ENCODE data around the gene C10orf71.

C10orf71 gene

DNA sequence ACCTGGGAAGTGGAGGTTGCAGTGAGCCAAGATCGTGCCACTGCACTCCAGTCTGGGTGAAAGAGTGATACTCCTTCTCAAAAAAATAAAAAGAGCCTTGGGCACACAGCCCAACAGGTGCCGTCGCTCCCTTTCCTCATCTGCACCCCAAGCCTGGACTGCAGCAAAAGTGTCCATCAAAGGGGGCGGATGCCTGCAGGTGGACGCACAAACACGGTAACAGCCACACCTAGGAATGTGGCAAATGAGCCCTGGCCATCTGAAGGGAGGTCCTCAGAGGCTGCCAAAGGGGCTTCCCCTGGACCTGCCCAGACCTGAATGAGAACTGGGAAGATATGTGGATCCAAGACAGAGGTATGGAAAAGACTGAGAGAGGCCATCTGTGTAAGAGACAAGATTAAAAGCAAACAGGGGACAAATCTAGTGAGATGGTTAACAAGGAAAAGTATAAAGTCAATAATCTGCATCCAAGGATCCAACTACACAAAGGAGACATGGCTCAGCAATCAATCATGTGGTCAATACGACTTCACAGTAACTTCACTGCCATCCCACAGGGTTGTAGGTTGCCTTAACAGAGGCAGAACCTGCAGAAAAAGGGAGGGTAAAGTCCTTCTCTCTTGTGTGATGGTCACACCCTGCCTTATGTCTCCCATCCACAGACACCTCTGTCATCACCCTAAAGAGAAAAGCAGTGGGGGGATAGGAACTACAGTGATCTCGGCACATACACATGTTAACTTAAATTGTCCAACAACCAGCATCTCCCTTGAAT is 71.5 kb downstream of the C10orf71 start:
- TF ChIP-seq, protein P1, sequence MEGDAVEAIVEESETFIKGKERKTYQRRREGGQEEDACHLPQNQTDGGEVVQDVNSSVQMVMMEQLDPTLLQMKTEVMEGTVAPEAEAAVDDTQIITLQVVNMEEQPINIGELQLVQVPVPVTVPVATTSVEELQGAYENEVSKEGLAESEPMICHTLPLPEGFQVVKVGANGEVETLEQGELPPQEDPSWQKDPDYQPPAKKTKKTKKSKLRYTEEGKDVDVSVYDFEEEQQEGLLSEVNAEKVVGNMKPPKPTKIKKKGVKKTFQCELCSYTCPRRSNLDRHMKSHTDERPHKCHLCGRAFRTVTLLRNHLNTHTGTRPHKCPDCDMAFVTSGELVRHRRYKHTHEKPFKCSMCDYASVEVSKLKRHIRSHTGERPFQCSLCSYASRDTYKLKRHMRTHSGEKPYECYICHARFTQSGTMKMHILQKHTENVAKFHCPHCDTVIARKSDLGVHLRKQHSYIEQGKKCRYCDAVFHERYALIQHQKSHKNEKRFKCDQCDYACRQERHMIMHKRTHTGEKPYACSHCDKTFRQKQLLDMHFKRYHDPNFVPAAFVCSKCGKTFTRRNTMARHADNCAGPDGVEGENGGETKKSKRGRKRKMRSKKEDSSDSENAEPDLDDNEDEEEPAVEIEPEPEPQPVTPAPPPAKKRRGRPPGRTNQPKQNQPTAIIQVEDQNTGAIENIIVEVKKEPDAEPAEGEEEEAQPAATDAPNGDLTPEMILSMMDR (IDR thresholded peaks at IDR 0.05; ENCODE audit: low read depth, low read length, missing control alignments), result no peak
- DNase-seq (ENCODE audit: low read depth), result no peak
- no peak overlapping the region for H3K4me3 ChIP-seq (ENCODE audit: low read depth, low read length)
- in situ Hi-C loops (cut with HindIII; ENCODE audit: low sequenced_read_pairs), result no loop called here

DNA sequence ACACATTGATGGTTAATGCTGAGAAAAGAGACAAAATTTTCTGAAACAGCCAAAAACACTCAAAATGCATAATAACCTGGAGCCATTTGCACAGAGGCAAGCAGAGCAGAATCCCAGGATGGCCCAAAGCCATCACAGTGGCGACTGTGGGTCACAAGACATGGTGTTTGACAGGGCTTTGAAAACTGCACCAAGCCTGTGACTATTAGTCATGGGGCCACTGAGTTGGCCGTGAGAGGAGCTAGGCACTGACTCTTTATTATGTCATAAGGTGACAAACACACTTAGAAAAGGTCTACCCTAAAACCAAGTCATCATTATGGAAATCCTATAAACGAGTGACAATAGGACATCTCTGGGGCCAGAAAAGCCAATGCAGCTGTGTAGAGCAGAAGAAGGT is 73.0 kb downstream of the C10orf71 start:
- in situ Hi-C loops (cut with HindIII; ENCODE audit: low sequenced_read_pairs), result no loop called here
- no peak for DNase-seq (ENCODE audit: low read depth)
- no peak overlapping the region for H3K4me3 ChIP-seq (ENCODE audit: low read depth, low read length)
- TF ChIP-seq, protein P1 (IDR thresholded peaks at IDR 0.05; ENCODE audit: low read depth, low read length, missing control alignments), result no peak

DNA sequence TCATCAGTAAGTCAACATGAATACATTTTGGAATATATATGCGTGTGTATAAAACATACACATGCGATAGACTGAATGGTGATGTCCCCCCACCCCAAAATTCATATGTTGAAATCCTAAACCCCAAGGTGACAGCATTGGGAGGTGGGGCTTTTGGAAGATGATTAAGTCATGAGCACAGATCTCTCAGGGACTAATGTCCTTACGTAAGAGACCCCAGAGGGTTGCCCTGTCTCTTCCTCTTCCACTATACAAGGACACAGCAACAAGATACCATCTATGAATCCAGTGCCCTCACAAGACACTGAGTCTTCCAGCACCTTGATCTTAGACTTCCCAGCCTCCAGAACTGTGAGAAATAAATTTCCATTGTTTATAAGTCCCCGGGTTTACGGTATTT is 74.4 kb downstream of the C10orf71 start:
- in situ Hi-C loops (cut with HindIII; ENCODE audit: low sequenced_read_pairs), result no loop called here
- no peak overlapping the region for H3K4me3 ChIP-seq (ENCODE audit: low read depth, low read length)
- TF ChIP-seq, protein P1 (IDR thresholded peaks at IDR 0.05; ENCODE audit: low read depth, low read length, missing control alignments), result no peak
- no peak for DNase-seq (ENCODE audit: low read depth)

DNA sequence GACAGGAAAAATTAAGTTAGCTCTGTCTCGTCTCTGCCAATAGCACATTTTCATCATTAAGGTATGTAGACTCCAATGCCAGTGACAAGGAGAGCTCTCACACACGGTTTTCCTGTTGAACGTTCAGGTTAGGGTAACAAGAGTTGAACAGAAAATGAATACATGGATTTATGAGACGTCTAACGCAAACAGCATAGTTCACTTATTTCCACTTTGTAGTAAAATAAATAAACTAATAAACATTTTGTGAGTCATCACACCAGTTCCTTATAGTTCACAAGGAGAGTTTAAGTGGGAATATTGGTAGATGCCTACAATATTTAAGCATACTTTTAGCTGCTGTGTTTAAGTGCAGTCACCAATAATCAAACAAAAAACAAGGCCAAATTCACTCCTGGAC is 75.8 kb downstream of the C10orf71 start:
- DNase-seq (ENCODE audit: low read depth), result no peak
- in situ Hi-C loops (cut with HindIII; ENCODE audit: low sequenced_read_pairs), result loop anchor here (5.0 kb wide), 1 partner anchor 32 kb away; no protein-coding TSS in a partner anchor
- TF ChIP-seq, protein P1 (IDR thresholded peaks at IDR 0.05; ENCODE audit: low read depth, low read length, missing control alignments), result no peak
- no peak overlapping the region for H3K4me3 ChIP-seq (ENCODE audit: low read depth, low read length)

DNA sequence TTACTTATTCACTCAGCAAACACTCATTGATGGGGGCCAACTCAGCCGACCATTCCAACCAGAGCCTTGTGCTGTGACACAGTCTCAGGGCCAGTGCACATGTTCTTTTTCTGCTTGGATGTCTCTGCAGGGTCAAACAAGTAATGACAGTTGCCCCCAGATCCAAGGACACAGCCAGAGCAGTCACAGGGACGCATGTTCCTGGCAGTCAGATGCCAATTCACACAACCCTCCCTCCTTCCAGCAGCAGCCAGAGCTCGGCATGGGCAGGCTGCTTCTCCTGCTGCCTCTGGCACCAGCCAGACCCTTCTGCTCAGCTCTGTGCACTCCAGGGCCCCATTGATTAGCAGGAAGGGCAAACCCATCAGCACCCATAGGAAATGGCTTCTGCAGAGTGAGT is 76.6 kb downstream of the C10orf71 start:
- no peak for DNase-seq (ENCODE audit: low read depth)
- H3K4me3 ChIP-seq (ENCODE audit: low read depth, low read length), result no peak overlapping the region
- in situ Hi-C loops (cut with HindIII; ENCODE audit: low sequenced_read_pairs), result loop anchor here (5.0 kb wide), 1 partner anchor 33 kb away; no protein-coding TSS in a partner anchor
- TF ChIP-seq, protein P1 (IDR thresholded peaks at IDR 0.05; ENCODE audit: low read depth, low read length, missing control alignments), result no peak
